Spinal cord (tissue), 10 donors: ENCODE measurements around the gene SERAC1. TPM values are rescaled to one million over a fixed set of nuclear protein-coding genes. Genes with fewer than 3 reads are reported as not detected.
"Not testable (repeated sequence)": the region's sequence is repeated elsewhere in the genome, so short reads cannot be mapped to it uniquely, and the experiment has no call there.

Experiments used
- DNase-seq, 6 donors: peaks; one replicate each; pipeline versions ENCODE4 v3.0.0 to v3.0.0-alpha.2; 2013 to 2015; ENCODE audit warnings: low spot score in 6 of 6, low read depth in 4 of 6
- H3K27ac ChIP-seq: one replicate; pipeline ENCODE4 v1.5.1; 2013; ENCODE audit warnings: low read depth, low read length, control low read depth
- H3K27me3 ChIP-seq: one replicate; pipeline ENCODE4 v1.6.1; 2013; ENCODE audit warnings: low read length; ENCODE audit not compliant: control insufficient read depth, insufficient read depth
- H3K36me3 ChIP-seq: one replicate; pipeline ENCODE4 v1.6.1; 2013; ENCODE audit warnings: low read length; ENCODE audit not compliant: control insufficient read depth, insufficient read depth
- H3K4me1 ChIP-seq: one replicate; pipeline ENCODE4 v1.6.1; 2013; ENCODE audit warnings: low read length; ENCODE audit not compliant: control insufficient read depth, insufficient read depth
- H3K4me3 ChIP-seq: one replicate; pipeline ENCODE4 v1.5.1; 2013; ENCODE audit warnings: low read depth, low read length, control low read depth
- H3K9me3 ChIP-seq: one replicate; pipeline ENCODE4 v1.6.1; 2013; ENCODE audit warnings: low read length; ENCODE audit not compliant: control insufficient read depth, insufficient read depth
- WGBS: methylation state at CpG from one replicate; pipeline ENCODE4 v1.1.5; 2013; ENCODE audit warnings: missing lambda C conversion rate; ENCODE audit not compliant: insufficient coverage; 5-methylcytosine and 5-hydroxymethylcytosine counted together
- polyA plus RNA-seq, 2 donors: library from polyadenylated mRNA; unstranded; fragments of 120-200 nt; gene quantifications; one replicate each; pipeline ENCODE4 v1.2.1, GENCODE V29; 2013; ENCODE audit not compliant: insufficient read length in 2 of 2
- total RNA-seq, 2 donors: library from RNA; depleted of rRNA in 1 of 2; stranded (reverse); fragments of 120-200 nt in 1 of 2; fragments of >200 nt in 1 of 2; gene quantifications; one replicate each; pipeline versions ENCODE4 v1.2.3 to v1.2.4, GENCODE V29; 2013 to 2014
- donor health status: healthy.

Gene SERAC1
- total and polyA plus RNA-seq, 4 donors = 14.7 to 19.8 (median 15.7) TPM

GRCh38 chr6:158160932-158161539, 7.0 kb downstream of the SERAC1 start:
- Histone ChIP-seq H3K36me3 (peaks cover 3% of the 10 kb centered on the region), H3K4me3 (no peak overlapping the region), H3K4me1 (no peaks in the 10 kb centered on the region), H3K27me3 (no peaks in the 10 kb centered on the region), H3K9me3 (peaks cover 3% of the 10 kb centered on the region), H3K27ac (no peak overlapping the region)
- DNase-seq = no peak
- WGBS = 89% methylated on average over 3 of the region's 3 CpGs

GRCh38 chr6:158158748-158159147, 9.3 kb downstream of the SERAC1 start:
- Histone ChIP-seq H3K36me3 (peaks cover 5% of the 10 kb centered on the region), H3K27ac (no peak overlapping the region), H3K27me3 (no peaks in the 10 kb centered on the region), H3K9me3 (peaks cover 3% of the 10 kb centered on the region), H3K4me1 (no peaks in the 10 kb centered on the region), H3K4me3 (no peak overlapping the region)
- WGBS = no CpG with 5 or more reads among the region's 2 CpGs
- DNase-seq = no peak

GRCh38 chr6:158158123-158158522, 9.9 kb downstream of the SERAC1 start:
- peaks cover 5% of the 10 kb centered on the region for H3K36me3 ChIP-seq
- no peaks in the 10 kb centered on the region for H3K4me1 ChIP-seq
- peaks cover 3% of the 10 kb centered on the region for H3K9me3 ChIP-seq
- H3K27me3 ChIP-seq = no peaks in the 10 kb centered on the region
- no peak for DNase-seq
- no peak overlapping the region for H3K27ac ChIP-seq
- H3K4me3 ChIP-seq = no peak overlapping the region
- WGBS = no CpG with 5 or more reads among the region's 2 CpGs

- no peaks in the 10 kb centered on the region for H3K27me3 ChIP-seq
- no peak overlapping the region for H3K4me3 ChIP-seq
- peaks cover 3% of the 10 kb centered on the region for H3K9me3 ChIP-seq
- no peak overlapping the region for H3K27ac ChIP-seq
- H3K36me3 ChIP-seq = peaks cover 8% of the 10 kb centered on the region
- no peak for DNase-seq
- H3K4me1 ChIP-seq = no peaks in the 10 kb centered on the region
- WGBS = no CpG with 5 or more reads among the region's 5 CpGs
Observed at GRCh38 chr6:158157064-158157764, 10.8 kb downstream of the SERAC1 start.

- no peaks in the 10 kb centered on the region for H3K27me3 ChIP-seq
- DNase-seq = no peak
- peaks cover 11% of the 10 kb centered on the region for H3K36me3 ChIP-seq
- no peak overlapping the region for H3K4me3 ChIP-seq
- H3K4me1 ChIP-seq = no peaks in the 10 kb centered on the region
- WGBS = 84% methylated on average over 8 of the region's 8 CpGs
- no peak overlapping the region for H3K27ac ChIP-seq
- no peaks in the 10 kb centered on the region for H3K9me3 ChIP-seq
Observed at GRCh38 chr6:158154816-158155215, 13.2 kb downstream of the SERAC1 start.

GRCh38 chr6:158153576-158153975, 14.5 kb downstream of the SERAC1 start:
- no peak for DNase-seq
- no peaks in the 10 kb centered on the region for H3K4me1 ChIP-seq
- H3K36me3 ChIP-seq = peaks cover 11% of the 10 kb centered on the region
- no peaks in the 10 kb centered on the region for H3K27me3 ChIP-seq
- no peak overlapping the region for H3K4me3 ChIP-seq
- H3K9me3 ChIP-seq = no peaks in the 10 kb centered on the region
- no peak overlapping the region for H3K27ac ChIP-seq
- WGBS = 100% methylated on average over 1 of the region's 3 CpGs

- H3K4me3 ChIP-seq = no peak overlapping the region
- no peak overlapping the region for H3K27ac ChIP-seq
- no peaks in the 10 kb centered on the region for H3K9me3 ChIP-seq
- H3K36me3 ChIP-seq = peaks cover 11% of the 10 kb centered on the region
- H3K4me1 ChIP-seq = no peaks in the 10 kb centered on the region
- H3K27me3 ChIP-seq = no peaks in the 10 kb centered on the region
- DNase-seq = no peak
- WGBS = no CpG with 5 or more reads among the region's 4 CpGs
Observed at GRCh38 chr6:158152659-158153058, 15.4 kb downstream of the SERAC1 start.

GRCh38 chr6:158152025-158152424, 16.0 kb downstream of the SERAC1 start:
- H3K4me3 ChIP-seq, H3K9me3 ChIP-seq, H3K27ac ChIP-seq, DNase-seq, H3K27me3 ChIP-seq, H3K4me1 ChIP-seq: not testable (repeated sequence)
- WGBS = 98% methylated on average over 7 of the region's 7 CpGs
- peaks cover 10% of the 10 kb centered on the region for H3K36me3 ChIP-seq

GRCh38 chr6:158150701-158151100, 17.4 kb downstream of the SERAC1 start:
- Histone ChIP-seq H3K27ac (no peak overlapping the region), H3K4me3 (no peak overlapping the region), H3K27me3 (no peaks in the 10 kb centered on the region), H3K36me3 (peaks cover 17% of the 10 kb centered on the region), H3K9me3 (no peaks in the 10 kb centered on the region), H3K4me1 (no peaks in the 10 kb centered on the region)
- WGBS = no CpG with 5 or more reads among the region's 5 CpGs
- DNase-seq = no peak

GRCh38 chr6:158149641-158150040, 18.4 kb downstream of the SERAC1 start:
- no peak for DNase-seq
- Histone ChIP-seq H3K9me3 (no peaks in the 10 kb centered on the region), H3K4me3 (no peak overlapping the region), H3K27me3 (no peaks in the 10 kb centered on the region), H3K4me1 (no peaks in the 10 kb centered on the region), H3K36me3 (peaks cover 21% of the 10 kb centered on the region), H3K27ac (no peak overlapping the region)
- no CpG with 5 or more reads among the region's 3 CpGs for WGBS
